GM21723 (cell line): ENCODE results near the gene PRKCE.
"Not testable (repeated sequence)": the region's sequence is repeated elsewhere in the genome, so short reads cannot be mapped to it uniquely, and the experiment has no call there.

ENCODE experiments used
- ATAC-seq: cut with Tn5 transposase; IDR thresholded peaks from one replicate; pipeline ENCODE4 v1.9.1; 2021; ENCODE audit warnings: mild to moderate bottlenecking, moderate library complexity; ENCODE audit not compliant: unreplicated experiment

PRKCE gene

GRCh38 chr2:45882707-45883602 lies 231.5 kb downstream of the PRKCE start:
- ATAC-seq = no peak

DNA sequence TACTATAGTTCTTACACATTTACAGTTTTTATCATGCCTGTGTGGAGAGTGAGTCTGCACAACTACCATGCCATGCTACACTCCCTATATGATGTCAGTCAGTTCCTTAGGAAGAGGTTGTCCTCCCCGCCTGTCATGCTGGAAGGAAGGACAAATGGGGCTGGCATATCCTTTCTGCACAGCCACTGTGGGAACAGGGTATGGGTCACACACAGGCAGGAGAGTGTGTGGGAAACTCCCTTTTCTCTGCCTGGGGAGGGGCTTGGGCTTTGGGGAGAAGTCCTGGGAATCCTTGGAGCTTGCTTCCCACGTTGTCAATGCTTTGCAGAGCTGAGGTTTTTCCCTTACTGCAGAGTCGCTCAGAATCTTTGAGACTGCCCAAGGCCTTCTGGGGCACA lies 232.1 kb downstream of the PRKCE start:
- no peak for ATAC-seq

DNA sequence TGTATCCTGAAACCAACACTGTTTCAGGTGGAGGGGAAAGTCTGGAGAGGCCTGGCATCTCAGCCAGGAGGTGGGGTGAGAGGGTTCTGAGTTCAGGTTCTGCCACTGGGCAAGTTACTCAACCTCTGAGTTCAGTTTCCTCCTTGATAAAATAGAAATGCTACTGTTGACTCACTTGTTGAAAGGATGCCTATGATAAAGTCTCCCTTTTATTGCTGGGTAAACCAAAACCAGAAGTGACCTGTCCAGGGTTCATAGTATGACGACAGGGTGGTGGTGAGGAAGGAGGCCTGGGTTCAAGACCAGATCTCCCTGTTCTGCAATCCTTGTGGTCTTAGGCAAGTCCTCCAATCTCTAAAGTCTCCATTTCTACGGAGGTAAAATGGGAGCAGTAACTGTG lies 232.7 kb downstream of the PRKCE start:
- no peak for ATAC-seq

DNA sequence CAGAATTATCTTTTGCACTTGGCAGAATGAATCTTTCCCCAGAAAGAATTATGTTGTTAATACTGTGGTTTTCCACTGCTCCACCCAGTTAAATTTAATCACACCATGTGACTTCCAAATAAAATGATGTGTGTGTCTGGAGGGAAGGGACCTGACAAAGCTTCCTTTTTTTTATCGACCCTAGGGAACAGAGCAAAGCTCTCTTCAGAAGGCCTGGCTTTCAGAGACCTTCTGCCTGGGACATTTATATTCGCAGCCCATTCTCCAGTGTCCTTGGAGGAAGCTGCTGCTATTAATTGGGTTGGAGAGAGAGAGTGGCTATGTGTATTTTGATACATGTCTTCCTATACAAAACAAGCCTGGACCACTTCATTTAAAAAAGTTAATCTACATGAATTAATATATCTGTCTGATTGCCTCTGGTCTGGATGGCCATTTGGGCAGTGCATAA lies 233.7 kb downstream of the PRKCE start:
- ATAC-seq = no peak

- ATAC-seq = no peak
Observed at GRCh38 chr2:45886171-45886663, 234.7 kb downstream of the PRKCE start.

GRCh38 chr2:45888167-45888566 lies 236.7 kb downstream of the PRKCE start:
- no peak for ATAC-seq

DNA sequence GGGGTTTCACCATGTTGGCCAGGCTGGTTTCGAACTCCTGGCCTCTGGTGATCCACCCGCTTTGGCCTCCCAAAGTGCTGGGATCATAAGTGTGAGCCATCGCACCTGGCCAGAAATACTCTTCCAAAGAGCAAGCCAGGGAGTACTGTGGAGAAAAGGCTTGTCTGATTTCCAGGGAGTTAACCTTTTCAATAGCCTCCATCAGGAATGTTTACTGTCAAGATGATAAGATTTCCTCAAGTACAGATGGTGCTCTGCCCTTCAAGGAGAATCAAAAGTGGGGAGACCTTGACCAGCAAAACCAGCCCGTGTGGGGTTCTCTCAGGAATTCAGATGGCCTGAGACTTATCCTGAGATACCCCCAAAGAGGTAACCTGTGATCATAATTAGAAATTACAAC lies 237.2 kb downstream of the PRKCE start:
- ATAC-seq = no peak

DNA sequence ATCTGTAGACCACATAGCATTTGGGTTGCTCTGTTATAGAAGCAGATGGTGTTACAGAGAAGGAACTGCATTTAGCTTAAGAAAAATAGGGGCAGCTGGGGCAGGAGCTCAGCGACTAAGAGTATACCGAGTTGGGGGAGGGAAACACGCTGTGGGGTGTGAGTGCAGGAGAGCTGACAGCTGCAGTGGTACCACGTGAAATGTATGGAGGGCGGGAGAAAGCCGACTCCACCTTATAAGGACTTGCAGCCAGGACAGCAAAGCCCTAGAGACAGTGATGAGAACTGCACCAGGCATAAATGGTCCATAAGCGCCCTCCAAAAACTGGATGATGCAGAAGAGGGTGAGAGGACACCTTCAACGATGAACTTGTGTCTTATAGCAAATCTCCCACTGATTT lies 237.6 kb downstream of the PRKCE start:
- peak; percentile 75 for ATAC-seq

GRCh38 chr2:45889620-45890370 lies 238.3 kb downstream of the PRKCE start:
- no peak for ATAC-seq

DNA sequence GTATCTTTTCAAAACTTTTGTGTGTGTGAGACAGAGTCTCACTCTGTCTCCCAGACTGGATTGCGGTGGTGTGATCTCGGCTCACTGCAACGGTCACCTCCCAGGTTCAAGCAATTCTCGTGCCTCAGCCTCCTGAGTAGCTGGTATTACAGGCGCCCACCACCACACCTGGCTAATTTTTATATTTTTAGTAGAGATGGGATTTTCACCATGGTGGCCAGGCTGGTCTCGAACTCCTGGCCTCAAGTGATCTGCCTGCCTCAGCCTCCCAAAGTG lies 238.8 kb downstream of the PRKCE start:
- ATAC-seq = not testable (repeated sequence)

DNA sequence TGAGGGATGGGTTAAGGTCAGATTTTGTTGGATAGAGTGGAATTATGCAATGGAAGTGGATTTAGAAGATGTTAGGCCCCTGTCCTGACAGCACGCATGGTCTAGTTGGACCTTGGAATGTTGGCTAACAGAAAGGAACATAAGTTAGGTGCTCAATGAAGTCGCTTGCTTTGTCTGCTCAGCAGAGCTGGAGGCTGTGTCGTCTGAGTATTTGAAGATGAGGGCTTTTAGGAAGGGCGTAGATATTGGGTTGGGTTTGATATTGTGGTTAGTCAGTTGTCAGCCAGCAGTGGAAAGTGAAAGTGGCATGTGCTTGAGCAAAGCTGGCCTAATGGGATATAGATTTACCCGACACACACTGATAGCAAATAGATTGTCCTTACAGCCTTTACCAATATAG lies 239.3 kb downstream of the PRKCE start:
- no peak for ATAC-seq

- ATAC-seq = no peak
Observed at GRCh38 chr2:45891719-45892424, 240.4 kb downstream of the PRKCE start.

- no peak for ATAC-seq
Observed at GRCh38 chr2:45892425-45892745, 240.9 kb downstream of the PRKCE start.

- ATAC-seq = no peak
Observed at GRCh38 chr2:45892757-45893156, 241.3 kb downstream of the PRKCE start.

DNA sequence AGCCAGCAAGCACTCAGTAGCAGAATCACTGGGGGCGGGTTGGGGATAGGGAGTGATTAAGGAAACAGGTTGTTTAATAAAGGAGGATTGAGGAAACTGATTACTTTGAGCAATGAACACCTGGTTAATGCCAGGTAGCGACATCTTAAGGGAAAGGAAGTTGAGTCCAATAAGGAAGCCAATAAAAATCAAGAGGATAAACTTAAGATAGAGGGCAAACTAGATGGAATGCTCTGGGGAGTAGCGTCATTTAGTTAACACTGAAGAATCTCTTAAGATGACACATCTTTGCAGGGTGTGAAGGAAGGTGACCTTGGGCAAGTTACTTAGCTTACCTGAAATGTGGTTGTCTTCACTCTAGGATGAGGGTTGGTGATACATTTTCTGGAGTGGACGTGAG lies 242.7 kb downstream of the PRKCE start:
- no peak for ATAC-seq

DNA sequence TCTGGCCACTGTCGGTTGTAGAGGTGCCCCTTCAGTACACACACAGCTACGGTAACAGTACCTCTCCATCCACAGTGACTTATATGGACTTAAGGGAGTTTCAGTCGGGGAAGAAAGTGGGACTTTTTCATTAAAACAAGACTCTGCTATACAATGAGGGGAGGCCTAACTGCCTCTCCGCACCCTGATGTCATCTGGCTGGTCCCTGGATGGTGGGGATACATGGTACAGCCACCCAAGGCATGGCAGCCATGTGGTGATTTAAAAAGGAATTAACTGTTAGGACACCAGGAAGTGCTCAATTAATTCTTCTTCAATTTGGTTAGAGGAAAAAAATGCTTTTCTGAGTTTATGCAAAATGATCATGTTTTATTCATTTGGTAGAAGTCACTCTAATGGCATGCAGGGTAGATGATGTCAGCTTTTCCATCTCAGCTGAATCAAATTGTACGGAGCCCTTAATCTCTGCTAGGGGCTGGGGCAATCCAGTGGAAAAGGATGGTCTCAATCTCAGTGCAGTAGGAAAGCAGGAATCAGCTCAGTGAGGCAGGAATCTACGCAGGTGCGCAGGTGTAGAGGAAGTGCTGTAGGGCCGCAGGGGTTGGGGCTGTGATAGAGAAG lies 243.9 kb downstream of the PRKCE start:
- no peak for ATAC-seq

- no peak for ATAC-seq
Observed at GRCh38 chr2:45896311-45896710, 244.8 kb downstream of the PRKCE start.

DNA sequence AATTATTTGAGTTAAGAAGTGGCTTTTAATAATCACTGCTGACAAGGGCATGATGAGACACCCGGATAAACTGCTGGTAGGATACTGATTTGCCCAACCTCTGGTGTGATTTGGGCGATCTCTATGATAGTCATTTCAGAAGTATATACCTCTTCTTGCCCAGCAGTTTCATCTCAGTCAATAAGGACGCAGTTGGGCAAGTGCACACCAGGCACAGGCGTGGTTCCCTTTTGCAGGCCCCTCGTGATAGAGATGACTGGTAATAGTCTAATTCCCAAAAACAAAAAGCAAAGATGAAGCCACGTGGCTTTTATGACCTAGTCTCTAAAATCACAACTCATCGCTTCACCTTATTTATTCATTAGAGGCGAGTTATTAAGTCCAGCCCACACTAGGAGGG lies 246.4 kb downstream of the PRKCE start:
- no peak for ATAC-seq

- ATAC-seq = no peak
Observed at GRCh38 chr2:45898819-45899218, 247.3 kb downstream of the PRKCE start.

DNA sequence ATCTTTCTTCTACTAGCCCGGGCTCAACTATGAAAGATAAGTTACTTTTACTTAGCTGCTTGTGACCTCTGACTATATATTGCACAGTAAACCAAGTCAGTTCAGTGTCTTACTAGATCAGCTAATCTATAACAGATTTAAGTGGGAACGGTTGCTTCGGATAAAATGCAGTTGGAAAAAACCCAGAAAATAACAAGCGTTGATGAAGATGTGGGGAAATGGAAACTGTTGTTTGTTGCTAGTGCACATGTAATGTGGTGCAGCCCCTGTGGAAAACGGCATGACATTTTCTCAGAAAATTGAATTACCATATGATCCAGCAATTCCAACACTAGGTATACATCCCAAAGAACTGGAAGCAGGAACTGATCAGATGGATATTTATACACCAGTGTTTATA lies 248.5 kb downstream of the PRKCE start:
- ATAC-seq = no peak

GRCh38 chr2:45901468-45902032 lies 250.1 kb downstream of the PRKCE start:
- ATAC-seq = no peak
